HG03432 (cell line): ENCODE measurements around the gene CAMK1D.

ENCODE experiments used
- ATAC-seq: cut with Tn5 transposase; IDR thresholded peaks from one replicate; pipeline ENCODE4 v1.9.1; 2021; ENCODE audit warnings: mild to moderate bottlenecking, moderate library complexity; ENCODE audit not compliant: unreplicated experiment

The CAMK1D gene

GRCh38 chr10:12872577-12872976, 523.2 kb downstream of the CAMK1D start:
- ATAC-seq: no peak

- no peak for ATAC-seq
Observed at GRCh38 chr10:12873172-12873571, 523.8 kb downstream of the CAMK1D start.

- no peak for ATAC-seq
Observed at GRCh38 chr10:12874501-12874900, 525.2 kb downstream of the CAMK1D start.

- no peak for ATAC-seq
Observed at GRCh38 chr10:12875100-12875499, 525.8 kb downstream of the CAMK1D start.

GRCh38 chr10:12876266-12876665, 526.9 kb downstream of the CAMK1D start:
- no peak for ATAC-seq

GRCh38 chr10:12877150-12877549, 527.8 kb downstream of the CAMK1D start:
- no peak for ATAC-seq

GRCh38 chr10:12880423-12880822, 531.1 kb downstream of the CAMK1D start:
- no peak for ATAC-seq

- ATAC-seq: no peak
Observed at GRCh38 chr10:12884851-12885250, 535.5 kb downstream of the CAMK1D start.
